GM23248 (cell line): ENCODE results near the gene LAMA2.

ENCODE experiments used
- EZH2 ChIP-seq: fragments of 200-600 bp; sonication (generic); IDR thresholded peaks from 2 replicates; pipeline ENCODE4 v1.6.1; 2018; ENCODE audit warnings: antibody characterized with exemption, mild to moderate bottlenecking; ENCODE audit not compliant: insufficient read depth, poor library complexity, severe bottlenecking
- EZH2phosphoT487 ChIP-seq: fragments of 200-600 bp; sonication (generic); IDR thresholded peaks from 2 replicates; pipeline ENCODE4 v1.6.1; 2018; ENCODE audit warnings: antibody characterized with exemption, moderate library complexity, mild to moderate bottlenecking, low read depth; ENCODE audit not compliant: insufficient read depth

GRCh38 chr6:129135451-129135850, 252.5 kb downstream of the LAMA2 start:
- no peak for TF ChIP-seq EZH2phosphoT487
- TF ChIP-seq EZH2: no peak
